ENCODE measurements around the gene ATP11B.

ATP11B gene

DNA sequence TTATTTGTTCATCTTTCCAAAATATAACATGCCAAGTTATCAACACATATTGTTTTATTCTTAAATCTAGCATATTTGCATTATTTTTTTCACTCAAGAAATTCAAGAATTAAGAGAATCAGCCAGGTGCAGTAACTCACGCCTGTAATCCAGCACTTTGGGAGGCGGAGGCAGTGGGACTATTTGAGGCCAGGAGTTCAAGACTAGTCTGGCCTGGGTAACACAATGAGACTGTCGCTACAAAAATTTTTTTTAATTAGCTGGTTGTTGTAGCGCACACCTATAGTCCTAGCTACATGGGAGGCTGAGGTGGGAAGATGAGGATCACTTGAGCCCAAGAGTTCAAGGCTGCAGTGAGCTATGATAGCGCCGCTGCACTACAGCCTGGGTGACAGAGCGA lies 176.5 kb downstream of the ATP11B start:
- FAIRE-seq: no peak
- no peak for TF ChIP-seq POU2F2 (IDR thresholded peaks at IDR 0.05; ENCODE audit: low read depth, low read length)
- no peak for DNase-seq (ENCODE audit: insufficient read length, low spot score)

DNA sequence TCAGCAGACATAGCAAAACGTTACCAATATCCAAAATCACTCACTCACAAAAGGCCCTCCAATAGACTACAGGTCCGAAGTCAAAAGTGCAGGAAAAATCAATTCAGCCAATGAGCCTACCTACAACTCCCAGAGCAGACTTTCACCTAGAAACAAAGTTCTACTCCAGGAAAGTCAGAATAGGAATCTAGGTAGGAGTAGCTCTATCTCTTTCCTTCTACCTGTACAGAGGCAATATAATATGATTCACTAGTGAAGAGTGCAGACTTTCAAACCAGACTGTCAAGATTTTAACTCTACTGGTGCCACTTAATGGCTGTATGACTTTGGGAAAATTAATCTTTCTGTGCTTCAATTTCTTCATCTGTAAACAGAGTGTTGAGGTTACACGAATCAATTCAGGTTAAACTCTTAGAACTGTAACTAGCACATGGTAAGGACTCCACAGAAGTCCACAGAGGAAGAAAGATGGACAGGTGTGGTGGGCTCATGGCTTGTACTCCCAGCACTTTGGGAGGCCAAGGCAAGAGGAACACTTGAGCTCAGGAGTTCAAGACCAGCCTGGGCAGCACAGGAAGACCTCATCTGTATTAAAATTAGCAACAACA lies 177.6 kb downstream of the ATP11B start:
- TF ChIP-seq POLR2AphosphoS5 (IDR thresholded peaks at IDR 0.05; ENCODE audit: low read depth, low read length) (no peak), PAX5 (IDR thresholded peaks at IDR 0.05; ENCODE audit: insufficient read depth, low read length, severe bottlenecking) (no peak), POU2F2 (IDR thresholded peaks at IDR 0.05; ENCODE audit: low read depth, low read length) (no peak), POLR2A (IDR thresholded peaks at IDR 0.05; ENCODE audit: low read depth, low read length) (no peak), TAF1 (IDR thresholded peaks at IDR 0.05; ENCODE audit: low read depth, low read length) (no peak), SPI1 (IDR thresholded peaks at IDR 0.05; ENCODE audit: low read depth, low read length) (no peak)
- FAIRE-seq: no peak
- no peak for DNase-seq (ENCODE audit: insufficient read length, low spot score)

Measured in GM12891 (cell line).